B cell (primary cell): ENCODE results near the gene DPM1. TPM values are rescaled to one million over a fixed set of nuclear protein-coding genes. Genes with fewer than 3 reads are reported as not detected.

ENCODE experiments used
- ATAC-seq: fragments of 200-7000 bp; cut with Tn5 transposase; one replicate; pipeline ENCODE4 v1.10.0; 2021; ENCODE audit warnings: low read depth, mild to moderate bottlenecking, moderate number of reproducible peaks, moderate library complexity
- CTCF ChIA-PET: fragments of 350-600 bp; sonication (Branson Sonifier 250); formaldehyde crosslinking; loops from one replicate; lab custom pipeline; 2021; ENCODE audit warnings: antibody characterized with exemption, inconsistent platforms; lab: Charles Lee
- POLR2A ChIA-PET: fragments of 350-600 bp; sonication (Branson Sonifier 250); formaldehyde crosslinking; loops from one replicate; lab custom pipeline; 2021; ENCODE audit warnings: antibody characterized with exemption; lab: Charles Lee
- DNase-seq: peaks from one replicate; pipeline ENCODE4 v3.0.0; 2013
- H2AFZ ChIP-seq: 2 replicates; pipeline ENCODE4 v1.6.1; 2012; ENCODE audit warnings: mild to moderate bottlenecking, low read depth, low read length; ENCODE audit not compliant: insufficient read depth, poor library complexity, severe bottlenecking
- H3K27ac ChIP-seq, 2 donors: 1 replicate in 1 of 2; 2 replicates in 1 of 2; pipeline ENCODE4 v1.5.1; 2012 to 2013; ENCODE audit warnings: low read length in 2 of 2, mild to moderate bottlenecking in 2 of 2, moderate library complexity in 1 of 2
- H3K27me3 ChIP-seq, 4 experiments: fragments of 200-600 bp in 1 of 4; sonication (generic) in 1 of 4; replicated peaks in 1 of 4; 1 replicate in 2 of 4; 2 replicates in 2 of 4; pipeline versions ENCODE4 v1.6.1 to v1.7.0; 2013 to 2016; ENCODE audit warnings: low read length in 3 of 4, mild to moderate bottlenecking in 2 of 4, mixed read lengths in 1 of 4, moderate library complexity in 1 of 4; ENCODE audit not compliant: insufficient read depth in 4 of 4, control insufficient read depth in 3 of 4; ENCODE audit errors: control extremely low read depth in 1 of 4
- H3K36me3 ChIP-seq, 2 experiments: replicated peaks in 1 of 2; 1 replicate in 1 of 2; 2 replicates in 1 of 2; pipeline versions ENCODE4 v1.6.1 to v1.7.1; 2013; ENCODE audit warnings: low read length in 1 of 2; ENCODE audit not compliant: insufficient read depth in 2 of 2, control insufficient read depth in 1 of 2; ENCODE audit errors: control extremely low read depth in 1 of 2, extremely low read depth in 1 of 2
- H3K4me1 ChIP-seq, 2 donors: fragments of 200-600 bp in 1 of 2; sonication (generic) in 1 of 2; 1 replicate in 1 of 2; 2 replicates in 1 of 2; pipeline versions ENCODE4 v1.5.1 to v1.6.1; 2013 to 2017; ENCODE audit warnings: low read length in 2 of 2; ENCODE audit not compliant: control insufficient read depth in 2 of 2, insufficient read depth in 2 of 2
- H3K4me2 ChIP-seq: replicated peaks from 2 replicates; pipeline ENCODE3; 2012; ENCODE audit warnings: mild to moderate bottlenecking, low read depth, low read length; ENCODE audit not compliant: poor library complexity, severe bottlenecking
- H3K4me3 ChIP-seq, 5 experiments: fragments of 200-600 bp in 1 of 5; sonication (generic) in 1 of 5; 1 replicate in 3 of 5; 2 replicates in 2 of 5; pipeline versions ENCODE4 v1.5.1 to v1.7.0; 2011 to 2016; ENCODE audit warnings: low read length in 4 of 5, mild to moderate bottlenecking in 4 of 5, low read depth in 2 of 5, control low read depth in 1 of 5, moderate library complexity in 1 of 5; ENCODE audit not compliant: insufficient read depth in 1 of 5; ENCODE audit errors: control extremely low read depth in 1 of 5, extremely low read depth in 1 of 5
- H3K79me2 ChIP-seq: fragments of 200-600 bp; sonication (generic); one replicate; pipeline ENCODE4 v1.6.0; 2016; ENCODE audit warnings: low read length; ENCODE audit not compliant: control insufficient read depth, insufficient read depth
- H3K9ac ChIP-seq: fragments of 200-600 bp; sonication (generic); 2 replicates; pipeline ENCODE4 v1.6.1; 2017; ENCODE audit warnings: mild to moderate bottlenecking, low read length, moderate library complexity
- H3K9me3 ChIP-seq, 3 donors: one replicate each; pipeline versions ENCODE4 v1.6.1 to v1.7.1; 2013; ENCODE audit warnings: low read length in 2 of 3; ENCODE audit not compliant: control insufficient read depth in 2 of 3, insufficient read depth in 1 of 3; ENCODE audit errors: control extremely low read depth in 1 of 3
- H4K20me1 ChIP-seq: 2 replicates; pipeline ENCODE4 v1.6.0; 2012; ENCODE audit warnings: mild to moderate bottlenecking, low read length; ENCODE audit not compliant: insufficient read depth, control insufficient read depth, poor library complexity, severe bottlenecking
- H3K27ac Mint-ChIP-seq: one replicate; pipeline ENCODE4 v1.8.0; 2021; ENCODE audit warnings: mixed read lengths
- H3K27me3 Mint-ChIP-seq: one replicate; pipeline ENCODE4 v1.8.0; 2021; ENCODE audit warnings: mixed read lengths
- H3K4me1 Mint-ChIP-seq: one replicate; pipeline ENCODE4 v1.8.0; 2021; ENCODE audit warnings: mixed read lengths
- H3K4me3 Mint-ChIP-seq: one replicate; pipeline ENCODE4 v1.8.0; 2021; ENCODE audit warnings: mixed read lengths
- H3K9me3 Mint-ChIP-seq: one replicate; pipeline ENCODE4 v1.8.0; 2022; ENCODE audit warnings: mixed read lengths; ENCODE audit not compliant: insufficient read depth
- CTCF ChIP-seq: fragments of 200-600 bp; IDR thresholded peaks from one replicate; pipeline ENCODE4 v1.8.0; 2022; ENCODE audit warnings: antibody characterized with exemption, mild to moderate bottlenecking
- EZH2 ChIP-seq: IDR thresholded peaks from 2 replicates; pipeline ENCODE4 v1.6.1; 2012; ENCODE audit warnings: borderline replicate concordance, low read depth, mild to moderate bottlenecking, moderate library complexity, low read length; ENCODE audit not compliant: insufficient read depth, poor library complexity, severe bottlenecking
- WGBS: methylation state at CpG from one replicate; pipeline ENCODE4 v1.1.5; 2013; ENCODE audit warnings: missing lambda C conversion rate; ENCODE audit not compliant: insufficient coverage; 5-methylcytosine and 5-hydroxymethylcytosine counted together
- intact Hi-C: fragments of 100-400 bp; cut with micrococcal nuclease; formaldehyde crosslinking; loops from one replicate; pipeline ENCODE4 v1.10.0; 2022
- polyA plus RNA-seq: library from polyadenylated mRNA; depleted of rRNA; stranded (reverse); fragments of >200 nt; gene quantifications from 2 replicates; pipeline ENCODE4 v1.2.3, GENCODE V29; 2012
- total RNA-seq, 2 donors: library from RNA; stranded (reverse); fragments of 120-200 nt in 1 of 2; gene quantifications; 1 replicate in 1 of 2; 2 replicates in 1 of 2; pipeline versions ENCODE4 v1.2.3 to v1.2.4, GENCODE V29; 2013 to 2022

DPM1 gene
- total and polyA plus RNA-seq, 2 donors (not counting 1 experiment from before 2014, with no cell fraction given): 13.4 to 35.2 TPM

DNA sequence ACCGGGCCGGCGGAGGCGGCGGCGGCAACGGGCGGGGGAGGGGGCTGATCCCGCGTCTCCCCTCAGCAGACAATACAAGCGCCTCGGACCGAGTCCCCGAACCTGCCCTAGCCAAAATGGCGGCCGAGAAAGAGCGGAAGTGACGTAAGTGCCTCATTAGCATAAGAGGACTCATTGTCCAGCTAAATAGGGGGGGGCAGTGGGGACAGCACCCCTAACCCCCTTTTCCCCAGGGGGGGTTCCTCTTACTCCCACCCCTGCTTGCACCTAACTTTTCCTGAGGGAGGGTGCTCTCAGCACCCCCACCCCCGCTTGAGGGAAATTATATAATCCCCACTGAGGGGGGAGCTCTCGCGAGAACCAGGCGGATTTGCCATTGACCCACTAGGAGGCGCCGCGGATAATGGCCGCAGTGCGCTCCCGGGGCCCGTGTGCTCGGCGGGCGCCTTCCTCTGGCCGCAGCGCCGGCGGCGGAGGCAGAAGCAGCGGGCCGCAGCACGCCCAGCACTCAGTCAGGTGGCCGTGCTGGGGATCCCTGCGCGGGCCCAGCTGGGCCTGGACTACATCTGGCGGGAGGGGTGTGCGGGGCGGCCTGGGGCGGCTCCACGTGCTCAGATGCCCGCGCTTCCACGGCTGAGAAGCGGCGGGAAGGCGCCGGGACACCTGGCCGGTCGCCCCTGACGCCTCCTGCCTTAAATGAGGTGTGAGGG, 26.9 kb downstream of the DPM1 start, which contains the start of gene ADNP:
Gene ADNP, minus strand, starts transcription at position 132 of the 710 bp plus-strand sequence. CDS start 27,441 bp downstream, outside the sequence.
- H3K4me3 Mint-ChIP-seq: peak within 1 kb of the TSS; percentile 92
- peaks cover 24 to 27% of the 10 kb centered on the region in 2 donors for H3K4me1 ChIP-seq
- H3K36me3 ChIP-seq: peaks cover 0 to 52% of the 10 kb centered on the region in 2 experiments
- H3K27ac ChIP-seq: peak within 1 kb of the TSS; percentile 94 to 100
- ChIA-PET POLR2A (interaction anchor here (0.6 to 4.9 kb wide), 22 partner anchors 9 to 816 kb away, joined by 3 to 123 read pairs (median 6); partner anchors contain the start of genes BCAS4, DPM1, MOCS3 and PARD6B), CTCF (interaction anchor here (0.7 to 16.7 kb wide), 17 partner anchors 9 to 569 kb away, joined by 3 to 390 read pairs (median 4); partner anchors contain the start of genes BCAS4, DPM1 and MOCS3)
- H3K9ac ChIP-seq: peak within 1 kb of the TSS; percentile 94
- H2AFZ ChIP-seq: peak within 1 kb of the TSS; percentile 75
- H3K9me3 Mint-ChIP-seq: no peaks in the 10 kb centered on the region
- H3K4me2 ChIP-seq: peak within 1 kb of the TSS; percentile 83
- ATAC-seq (peak; percentile 68), DNase-seq (peak; percentile 98)
- peak within 1 kb of the TSS; percentile 62 to 84 (median 71) for H3K4me3 ChIP-seq
- H3K79me2 ChIP-seq: peaks cover 40% of the 10 kb centered on the region
- H3K9me3 ChIP-seq: no peaks in the 10 kb centered on the region
- peaks cover 14% of the 10 kb centered on the region for H4K20me1 ChIP-seq
- peak within 1 kb of the TSS; percentile 99 for H3K27ac Mint-ChIP-seq
- TF ChIP-seq CTCF: peak; percentile 79
- TF ChIP-seq EZH2: no peak
- under 1% methylated on average over 52 of the region's 58 CpGs for WGBS
- intact Hi-C loops: loop anchor here (1.0 to 5.0 kb wide), 3 partner anchors 27 to 814 kb away; partner anchors contain the start of genes DPM1 and MOCS3
- H3K27me3 ChIP-seq: no peaks in the 10 kb centered on the region
- peaks cover 38% of the 10 kb centered on the region for H3K4me1 Mint-ChIP-seq
- H3K27me3 Mint-ChIP-seq: no peaks in the 10 kb centered on the region
